Panc1 (cell line): Measurements from ENCODE around the gene NXPH1. TPM values are rescaled to one million over a fixed set of nuclear protein-coding genes. Genes with fewer than 3 reads are reported as not detected.
A peak's percentile ranks its signal among the peaks of the same experiment; 100 is the strongest.

Experiments
- ATAC-seq: fragments of 200-7000 bp; cut with Tn5 transposase; 2 replicates; pipeline ENCODE4 v1.9.1; 2020; ENCODE audit warnings: mild to moderate bottlenecking, moderate library complexity
- BruUV-seq: library from RNA; stranded (reverse); fragments of 400-500 nt; replicated peaks from 2 replicates; lab custom pipeline; 2021; lab: Mats Ljungman, UMichigan
- CTCF ChIA-PET: fragments of 300-600 bp; sonication (Branson Sonifier 250); formaldehyde crosslinking; loops from one replicate; lab custom pipeline; 2022; ENCODE audit warnings: antibody characterized with exemption; lab: Charles Lee
- POLR2A ChIA-PET: fragments of 300-600 bp; sonication (Branson Sonifier 250); formaldehyde crosslinking; loops from one replicate; lab custom pipeline; 2022; ENCODE audit warnings: antibody characterized with exemption; lab: Charles Lee
- DNase-seq: peaks from one replicate; pipeline ENCODE4 v3.0.0-alpha.2; 2010; ENCODE audit warnings: low read depth, low spot score
- H3K27ac ChIP-seq: 2 replicates; pipeline ENCODE4 v1.5.1; 2011; ENCODE audit warnings: mild to moderate bottlenecking, low read length, inconsistent platforms
- H3K27me3 ChIP-seq: fragments of 200-500 bp; sonication (Bioruptor generic); 2 replicates; pipeline ENCODE4 v1.6.0; 2014; ENCODE audit warnings: low read length, inconsistent platforms; ENCODE audit not compliant: control insufficient read depth, insufficient read depth
- H3K36me3 ChIP-seq: fragments of 200-500 bp; sonication (Bioruptor generic); 2 replicates; pipeline ENCODE4 v1.5.1; 2014; ENCODE audit warnings: inconsistent platforms, mild to moderate bottlenecking, low read length, moderate library complexity; ENCODE audit not compliant: control insufficient read depth, insufficient read depth
- H3K4me1 ChIP-seq: 2 replicates; pipeline ENCODE4 v1.5.1; 2011; ENCODE audit warnings: inconsistent platforms, mild to moderate bottlenecking, low read length, moderate library complexity; ENCODE audit not compliant: control insufficient read depth, insufficient read depth
- H3K4me3 ChIP-seq, 2 experiments: 2 replicates each; pipeline ENCODE4 v1.5.1; 2011 to 2012; ENCODE audit warnings: low read depth in 2 of 2, low read length in 2 of 2, mild to moderate bottlenecking in 2 of 2, inconsistent platforms in 1 of 2, moderate library complexity in 1 of 2
- H3K9me3 ChIP-seq: fragments of 200-500 bp; sonication (Bioruptor generic); 2 replicates; pipeline ENCODE4 v1.5.1; 2014; ENCODE audit warnings: low read depth, mild to moderate bottlenecking, inconsistent platforms, low read length, moderate library complexity; ENCODE audit not compliant: control insufficient read depth, insufficient read depth
- POLR2AphosphoS5 ChIP-seq: IDR thresholded peaks from 2 replicates; pipeline ENCODE4 v1.6.1; 2012; ENCODE audit warnings: mild to moderate bottlenecking, low read depth, low read length, moderate library complexity
- SIN3A ChIP-seq: IDR thresholded peaks from 2 replicates; pipeline ENCODE4 v1.6.1; 2012; ENCODE audit warnings: low read depth, mild to moderate bottlenecking, low read length, moderate library complexity, borderline replicate concordance; ENCODE audit not compliant: insufficient read depth
- TCF7L2 ChIP-seq: IDR thresholded peaks from 2 replicates; pipeline ENCODE4 v1.6.1; 2011; ENCODE audit warnings: mild to moderate bottlenecking, low read depth, low read length, inconsistent platforms
- in situ Hi-C: cut with HindIII; loops from 2 replicates; pipeline ENCODE4 v1.10.0; 2016; ENCODE audit warnings: low sequenced_read_pairs, low pct_unique_long_range_greater_than_20kb
- intact Hi-C: fragments of 100-400 bp; cut with micrococcal nuclease; formaldehyde crosslinking; loops from one replicate; pipeline ENCODE4 v1.10.0; 2022; ENCODE audit not compliant: unreplicated experiment
- total RNA-seq: library from RNA; stranded (reverse); gene quantifications from one replicate; pipeline ENCODE4 v1.2.1, GENCODE V29; 2021; ENCODE audit not compliant: unreplicated experiment
- TF ChIP-seq, protein P1 (sequence below), 2 experiments: IDR thresholded peaks; 2 replicates each; pipeline ENCODE4 v1.6.1; 2011 to 2012; ENCODE audit warnings: low read depth in 2 of 2, control low read depth in 1 of 2, low read length in 1 of 2, mild to moderate bottlenecking in 1 of 2, moderate library complexity in 1 of 2; ENCODE audit not compliant: insufficient read depth in 1 of 2
- TF ChIP-seq, protein P2 (sequence below): fragments of 450-650 bp; IDR thresholded peaks from 2 replicates; pipeline ENCODE4 v1.5.1; 2017; ENCODE audit warnings: mild to moderate bottlenecking

NXPH1 gene
- total RNA-seq, 1 experiment from 2014 or later = not detected

- Histone ChIP-seq H3K27ac (no peak overlapping the region), H3K4me1 (no peaks in the 10 kb centered on the region), H3K9me3 (no peaks in the 10 kb centered on the region), H3K4me3 (no peak overlapping the region), H3K36me3 (no peaks in the 10 kb centered on the region), H3K27me3 (no peaks in the 10 kb centered on the region)
- ATAC-seq (no peak), DNase-seq (no peak)
- POLR2A ChIA-PET = no interaction called here
- in situ Hi-C loops = no loop called here
- BruUV-seq = no TSS peak
- intact Hi-C loops = no loop called here
- TF ChIP-seq, protein P1, sequence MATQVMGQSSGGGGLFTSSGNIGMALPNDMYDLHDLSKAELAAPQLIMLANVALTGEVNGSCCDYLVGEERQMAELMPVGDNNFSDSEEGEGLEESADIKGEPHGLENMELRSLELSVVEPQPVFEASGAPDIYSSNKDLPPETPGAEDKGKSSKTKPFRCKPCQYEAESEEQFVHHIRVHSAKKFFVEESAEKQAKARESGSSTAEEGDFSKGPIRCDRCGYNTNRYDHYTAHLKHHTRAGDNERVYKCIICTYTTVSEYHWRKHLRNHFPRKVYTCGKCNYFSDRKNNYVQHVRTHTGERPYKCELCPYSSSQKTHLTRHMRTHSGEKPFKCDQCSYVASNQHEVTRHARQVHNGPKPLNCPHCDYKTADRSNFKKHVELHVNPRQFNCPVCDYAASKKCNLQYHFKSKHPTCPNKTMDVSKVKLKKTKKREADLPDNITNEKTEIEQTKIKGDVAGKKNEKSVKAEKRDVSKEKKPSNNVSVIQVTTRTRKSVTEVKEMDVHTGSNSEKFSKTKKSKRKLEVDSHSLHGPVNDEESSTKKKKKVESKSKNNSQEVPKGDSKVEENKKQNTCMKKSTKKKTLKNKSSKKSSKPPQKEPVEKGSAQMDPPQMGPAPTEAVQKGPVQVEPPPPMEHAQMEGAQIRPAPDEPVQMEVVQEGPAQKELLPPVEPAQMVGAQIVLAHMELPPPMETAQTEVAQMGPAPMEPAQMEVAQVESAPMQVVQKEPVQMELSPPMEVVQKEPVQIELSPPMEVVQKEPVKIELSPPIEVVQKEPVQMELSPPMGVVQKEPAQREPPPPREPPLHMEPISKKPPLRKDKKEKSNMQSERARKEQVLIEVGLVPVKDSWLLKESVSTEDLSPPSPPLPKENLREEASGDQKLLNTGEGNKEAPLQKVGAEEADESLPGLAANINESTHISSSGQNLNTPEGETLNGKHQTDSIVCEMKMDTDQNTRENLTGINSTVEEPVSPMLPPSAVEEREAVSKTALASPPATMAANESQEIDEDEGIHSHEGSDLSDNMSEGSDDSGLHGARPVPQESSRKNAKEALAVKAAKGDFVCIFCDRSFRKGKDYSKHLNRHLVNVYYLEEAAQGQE (IDR thresholded peaks at IDR 0.05; ENCODE audit: insufficient read depth in 1 of 2, low read depth in 2 of 2, low read length in 1 of 2) = no peak
- TF ChIP-seq SIN3A (no peak), POLR2AphosphoS5 (no peak), TCF7L2 (no peak)
- TF ChIP-seq, protein P2, sequence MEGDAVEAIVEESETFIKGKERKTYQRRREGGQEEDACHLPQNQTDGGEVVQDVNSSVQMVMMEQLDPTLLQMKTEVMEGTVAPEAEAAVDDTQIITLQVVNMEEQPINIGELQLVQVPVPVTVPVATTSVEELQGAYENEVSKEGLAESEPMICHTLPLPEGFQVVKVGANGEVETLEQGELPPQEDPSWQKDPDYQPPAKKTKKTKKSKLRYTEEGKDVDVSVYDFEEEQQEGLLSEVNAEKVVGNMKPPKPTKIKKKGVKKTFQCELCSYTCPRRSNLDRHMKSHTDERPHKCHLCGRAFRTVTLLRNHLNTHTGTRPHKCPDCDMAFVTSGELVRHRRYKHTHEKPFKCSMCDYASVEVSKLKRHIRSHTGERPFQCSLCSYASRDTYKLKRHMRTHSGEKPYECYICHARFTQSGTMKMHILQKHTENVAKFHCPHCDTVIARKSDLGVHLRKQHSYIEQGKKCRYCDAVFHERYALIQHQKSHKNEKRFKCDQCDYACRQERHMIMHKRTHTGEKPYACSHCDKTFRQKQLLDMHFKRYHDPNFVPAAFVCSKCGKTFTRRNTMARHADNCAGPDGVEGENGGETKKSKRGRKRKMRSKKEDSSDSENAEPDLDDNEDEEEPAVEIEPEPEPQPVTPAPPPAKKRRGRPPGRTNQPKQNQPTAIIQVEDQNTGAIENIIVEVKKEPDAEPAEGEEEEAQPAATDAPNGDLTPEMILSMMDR = no peak
- CTCF ChIA-PET = no interaction called here
Observed at GRCh38 chr7:8413600-8413999, 19.8 kb upstream of the NXPH1 start.

- ATAC-seq (peak; percentile 94), DNase-seq (peak; percentile 45)
- BruUV-seq = no TSS peak
- ChIA-PET CTCF (interaction anchor here (0.6 kb wide), 1 partner anchor 88 kb away, joined by 5 read pairs; no protein-coding TSS in a partner anchor), POLR2A (no interaction called here)
- Histone ChIP-seq H3K4me3 (no peak overlapping the region), H3K27me3 (no peaks in the 10 kb centered on the region), H3K27ac (no peak overlapping the region), H3K36me3 (no peaks in the 10 kb centered on the region), H3K4me1 (no peaks in the 10 kb centered on the region), H3K9me3 (no peaks in the 10 kb centered on the region)
- intact Hi-C loops = loop anchor here (2.0 to 5.0 kb wide), 2 partner anchors 304 to 1994 kb away; no protein-coding TSS in a partner anchor
- TF ChIP-seq, protein P2 = peak; percentile 74; the same call in 1 of the 2 replicates
- TF ChIP-seq POLR2AphosphoS5 = no peak
- TF ChIP-seq TCF7L2 = no peak
- no peak for TF ChIP-seq SIN3A
- TF ChIP-seq, protein P1 (IDR thresholded peaks at IDR 0.05; ENCODE audit: insufficient read depth in 1 of 2, low read depth in 2 of 2, low read length in 1 of 2) = no peak
- in situ Hi-C loops = no loop called here
Observed at GRCh38 chr7:8418629-8419245, 14.7 kb upstream of the NXPH1 start.
